ENCODE results near the gene UBE2G2. TPM values are rescaled to one million over a fixed set of nuclear protein-coding genes. Genes with fewer than 3 reads are reported as not detected.
A peak's percentile ranks its signal among the peaks of the same experiment; 100 is the strongest.

The UBE2G2 gene
- total and polyA plus RNA-seq, 2 of the 4 experiments (the other 2 are of a cell fraction): 65.4 to 91.7 TPM

DNA sequence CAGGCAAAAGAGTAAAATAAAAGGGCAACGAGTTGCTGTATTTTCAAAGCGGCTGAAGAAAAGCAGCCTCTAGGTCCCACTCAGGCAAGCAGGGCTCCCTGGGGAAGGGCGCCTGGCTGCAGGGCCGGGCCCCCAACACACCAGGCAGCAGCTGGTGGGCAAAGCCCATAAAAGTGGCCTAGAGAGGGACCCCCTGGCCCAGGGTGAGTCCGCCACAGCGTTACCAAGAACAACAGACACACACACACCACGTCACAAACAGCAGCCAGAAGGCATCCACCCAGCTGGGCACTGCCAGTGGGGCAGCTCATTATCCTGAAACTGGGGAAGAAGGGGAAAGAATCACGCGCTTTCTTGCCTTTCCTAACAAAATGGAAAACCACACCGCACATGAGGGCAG is 11.5 kb upstream of the UBE2G2 start:
- Histone ChIP-seq H3K4me2 (ENCODE audit: low read depth, low read length) (no peak overlapping the region), H3K27me3 (ENCODE audit: control insufficient read depth, insufficient read depth, low read length) (no peaks in the 10 kb centered on the region), H3K23ac (ENCODE audit: low read depth, low read length) (no peak overlapping the region), H3K36me3 (ENCODE audit: control insufficient read depth, insufficient read depth, low read length) (peaks cover 32% of the 10 kb centered on the region), H3K27ac (ENCODE audit: insufficient read depth, low read length) (no peak overlapping the region), H3K56ac (ENCODE audit: extremely low read depth, insufficient read depth, low read length) (no peak overlapping the region), H3K9me3 (ENCODE audit: control insufficient read depth, insufficient read depth, low read length) (no peaks in the 10 kb centered on the region), H2AFZ (replicated peaks; ENCODE audit: low read length, poor library complexity) (peak overlapping the region; percentile 15), H4K91ac (ENCODE audit: insufficient read depth, low read depth, low read length) (no peak overlapping the region), H2BK20ac (ENCODE audit: low read depth, low read length) (no peak overlapping the region), H3K79me1 (ENCODE audit: low read depth in 1 of 2, low read length in 2 of 2) (peaks cover 37 to 86% of the 10 kb centered on the region in 2 experiments), H2AK9ac (replicated peaks; ENCODE audit: low read depth, low read length, poor library complexity) (no peak overlapping the region), H3K4me3 (ENCODE audit: insufficient read depth, low read depth, low read length) (no peak overlapping the region), H2AK5ac (ENCODE audit: low read depth, low read length) (no peak overlapping the region), H3K14ac (replicated peaks; ENCODE audit: low read depth, low read length) (no peak overlapping the region), H3K9ac (ENCODE audit: low read depth, low read length) (no peak overlapping the region), H2BK120ac (ENCODE audit: low read depth, low read length) (no peak overlapping the region), H3K4ac (ENCODE audit: low read depth, low read length) (no peak overlapping the region), H4K5ac (ENCODE audit: low read depth, low read length) (no peak overlapping the region), H4K8ac (ENCODE audit: low read depth in 2 of 2, low read length in 2 of 2) (no peak overlapping the region), H3K4me1 (ENCODE audit: control insufficient read depth, insufficient read depth, low read length) (peaks cover 7% of the 10 kb centered on the region; the same call in 1 of the 2 replicates), H3K9me1 (ENCODE audit: insufficient read depth, low read length) (peaks cover 11% of the 10 kb centered on the region), H3K18ac (ENCODE audit: low read depth, low read length) (no peak overlapping the region), H4K20me1 (ENCODE audit: insufficient read depth, low read length) (peaks cover 78% of the 10 kb centered on the region), H2BK5ac (ENCODE audit: low read depth, low read length, poor library complexity, severe bottlenecking) (no peak overlapping the region), H2BK15ac (ENCODE audit: low read depth, low read length) (no peak overlapping the region)
- dilution Hi-C loops (cut with HindIII; ENCODE audit: low sequenced_read_pairs, unreplicated experiment) (no loop called here), in situ Hi-C loops (cut with MboI; ENCODE audit: low sequenced_read_pairs) (loop anchor here (25.0 kb wide), 1 partner anchor 299 kb away; no protein-coding TSS in a partner anchor), intact Hi-C loops (cut with micrococcal nuclease) (no loop called here)
- POLR2A ChIA-PET (ENCODE audit: unreplicated experiment): no interaction called here
- ATAC-seq (ENCODE audit: low read depth) (no peak), DNase-seq (no peak)
- no TSS peak for BruUV-seq (replicated peaks)
- TF ChIP-seq ELK1 (IDR thresholded peaks at IDR 0.05; ENCODE audit: borderline replicate concordance, low read depth, low read length): no peak
- TF ChIP-seq, protein P1, sequence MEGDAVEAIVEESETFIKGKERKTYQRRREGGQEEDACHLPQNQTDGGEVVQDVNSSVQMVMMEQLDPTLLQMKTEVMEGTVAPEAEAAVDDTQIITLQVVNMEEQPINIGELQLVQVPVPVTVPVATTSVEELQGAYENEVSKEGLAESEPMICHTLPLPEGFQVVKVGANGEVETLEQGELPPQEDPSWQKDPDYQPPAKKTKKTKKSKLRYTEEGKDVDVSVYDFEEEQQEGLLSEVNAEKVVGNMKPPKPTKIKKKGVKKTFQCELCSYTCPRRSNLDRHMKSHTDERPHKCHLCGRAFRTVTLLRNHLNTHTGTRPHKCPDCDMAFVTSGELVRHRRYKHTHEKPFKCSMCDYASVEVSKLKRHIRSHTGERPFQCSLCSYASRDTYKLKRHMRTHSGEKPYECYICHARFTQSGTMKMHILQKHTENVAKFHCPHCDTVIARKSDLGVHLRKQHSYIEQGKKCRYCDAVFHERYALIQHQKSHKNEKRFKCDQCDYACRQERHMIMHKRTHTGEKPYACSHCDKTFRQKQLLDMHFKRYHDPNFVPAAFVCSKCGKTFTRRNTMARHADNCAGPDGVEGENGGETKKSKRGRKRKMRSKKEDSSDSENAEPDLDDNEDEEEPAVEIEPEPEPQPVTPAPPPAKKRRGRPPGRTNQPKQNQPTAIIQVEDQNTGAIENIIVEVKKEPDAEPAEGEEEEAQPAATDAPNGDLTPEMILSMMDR (conservative IDR thresholded peaks at IDR 0.05; ENCODE audit: low read depth, low read length): no peak
- TF ChIP-seq RAD21 (IDR thresholded peaks at IDR 0.05; ENCODE audit: low read length): no peak
- TF ChIP-seq NFE2L2 (IDR thresholded peaks at IDR 0.05; ENCODE audit: low read depth, low read length): no peak
- TF ChIP-seq RFX5 (IDR thresholded peaks at IDR 0.05; ENCODE audit: low read depth, low read length): no peak
- no peak for TF ChIP-seq RCOR1 (IDR thresholded peaks at IDR 0.05; ENCODE audit: insufficient replicate concordance, low read length)
- TF ChIP-seq, protein P2, sequence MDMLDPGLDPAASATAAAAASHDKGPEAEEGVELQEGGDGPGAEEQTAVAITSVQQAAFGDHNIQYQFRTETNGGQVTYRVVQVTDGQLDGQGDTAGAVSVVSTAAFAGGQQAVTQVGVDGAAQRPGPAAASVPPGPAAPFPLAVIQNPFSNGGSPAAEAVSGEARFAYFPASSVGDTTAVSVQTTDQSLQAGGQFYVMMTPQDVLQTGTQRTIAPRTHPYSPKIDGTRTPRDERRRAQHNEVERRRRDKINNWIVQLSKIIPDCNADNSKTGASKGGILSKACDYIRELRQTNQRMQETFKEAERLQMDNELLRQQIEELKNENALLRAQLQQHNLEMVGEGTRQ (IDR thresholded peaks at IDR 0.05; ENCODE audit: low read depth, low read length): no peak
- no peak for TF ChIP-seq BHLHE40 (IDR thresholded peaks at IDR 0.05; ENCODE audit: low read depth, low read length)
- no peak for TF ChIP-seq MAZ (IDR thresholded peaks at IDR 0.05; ENCODE audit: borderline replicate concordance, low read depth, low read length)
- TF ChIP-seq POLR2A (IDR thresholded peaks at IDR 0.05; ENCODE audit: low read depth, low read length): no peak
- no peak for TF ChIP-seq MAFK (IDR thresholded peaks at IDR 0.05; ENCODE audit: low read depth, low read length)
- TF ChIP-seq CEBPB (IDR thresholded peaks at IDR 0.05; ENCODE audit: low read depth, low read length): no peak
- TF ChIP-seq SMC3 (IDR thresholded peaks at IDR 0.05; ENCODE audit: low read depth, low read length): no peak
- no peak for TF ChIP-seq CHD1 (IDR thresholded peaks at IDR 0.05; ENCODE audit: low read depth, low read length)
- no peak for TF ChIP-seq FOS (IDR thresholded peaks at IDR 0.05; ENCODE audit: low read depth, low read length)
- no peak for TF ChIP-seq MXI1 (IDR thresholded peaks at IDR 0.05; ENCODE audit: borderline replicate concordance, low read depth, low read length)
- CTCF ChIA-PET: no interaction called here
- WGBS, 2 experiments (ENCODE audit: extremely low coverage in 2 of 2, insufficient read length in 1 of 2): 100% methylated on average over 4 of the region's 10 CpGs; no CpG with 5 or more reads in 1 of the 2 experiments
